IMR-90 (cell line): Measurements from ENCODE around the gene PTPRF. TPM values are rescaled to one million over a fixed set of nuclear protein-coding genes. Genes with fewer than 3 reads are reported as not detected.
A peak's percentile ranks its signal among the peaks of the same experiment; 100 is the strongest.

Experiments used
- ATAC-seq: fragments of 200-7000 bp; cut with Tn5 transposase; 2 replicates; pipeline ENCODE4 v1.9.1; 2020; ENCODE audit warnings: low read depth, mild to moderate bottlenecking, moderate library complexity
- BruUV-seq: library from RNA; stranded (reverse); fragments of 400-500 nt; replicated peaks from 2 replicates; lab custom pipeline; 2021; lab: Mats Ljungman, UMichigan
- CTCF ChIA-PET: fragments of 300-600 bp; formaldehyde crosslinking; extraction: SDS; loops from one replicate; lab custom pipeline; 2021; ENCODE audit warnings: antibody characterized with exemption; lab: Yijun Ruan, JAX
- POLR2A ChIA-PET: fragments of 300-600 bp; sonication (Branson Sonifier 250); formaldehyde crosslinking; loops from one replicate; lab custom pipeline; 2022; ENCODE audit warnings: antibody characterized with exemption; ENCODE audit not compliant: unreplicated experiment; lab: Charles Lee
- DNase-seq: peaks from one replicate; pipeline ENCODE4 v3.0.0; 2013
- H2AFZ ChIP-seq: replicated peaks from 2 replicates; pipeline ENCODE3; 2013; ENCODE audit warnings: low read length, mild to moderate bottlenecking; ENCODE audit not compliant: poor library complexity
- H2AK5ac ChIP-seq: 2 replicates; pipeline ENCODE4 v1.6.1; 2013; ENCODE audit warnings: low read depth, low read length, inconsistent platforms
- H2AK9ac ChIP-seq: replicated peaks from 2 replicates; pipeline ENCODE3; 2013; ENCODE audit warnings: mild to moderate bottlenecking, low read depth, low read length, moderate library complexity; ENCODE audit not compliant: poor library complexity
- H2BK120ac ChIP-seq: 2 replicates; pipeline ENCODE4 v1.6.1; 2013; ENCODE audit warnings: low read depth, low read length, inconsistent platforms
- H2BK15ac ChIP-seq: 3 replicates; pipeline ENCODE4 v1.6.1; 2013; ENCODE audit warnings: low read depth, low read length, inconsistent platforms
- H2BK20ac ChIP-seq: 2 replicates; pipeline ENCODE4 v1.6.1; 2013; ENCODE audit warnings: low read depth, mild to moderate bottlenecking, inconsistent platforms, low read length, moderate library complexity
- H2BK5ac ChIP-seq: 2 replicates; pipeline ENCODE4 v1.6.1; 2013; ENCODE audit warnings: mild to moderate bottlenecking, low read depth, low read length, inconsistent platforms; ENCODE audit not compliant: poor library complexity, severe bottlenecking
- H3K14ac ChIP-seq: replicated peaks from 2 replicates; pipeline ENCODE4 v1.6.1; 2013; ENCODE audit warnings: low read depth, low read length, inconsistent platforms
- H3K18ac ChIP-seq: 2 replicates; pipeline ENCODE4 v1.6.1; 2013; ENCODE audit warnings: low read depth, low read length, control low read depth
- H3K23ac ChIP-seq: 2 replicates; pipeline ENCODE4 v1.6.1; 2013; ENCODE audit warnings: low read depth, low read length, inconsistent platforms
- H3K27ac ChIP-seq: 2 replicates; pipeline ENCODE4 v1.5.1; 2013; ENCODE audit warnings: mild to moderate bottlenecking, control low read depth, low read length; ENCODE audit not compliant: insufficient read depth
- H3K27me3 ChIP-seq: 2 replicates; pipeline ENCODE4 v1.6.1; 2013; ENCODE audit warnings: low read length; ENCODE audit not compliant: control insufficient read depth, insufficient read depth
- H3K36me3 ChIP-seq: 2 replicates; pipeline ENCODE4 v1.6.1; 2013; ENCODE audit warnings: low read length, mixed read lengths; ENCODE audit not compliant: control insufficient read depth, insufficient read depth
- H3K4ac ChIP-seq: 2 replicates; pipeline ENCODE4 v1.6.1; 2013; ENCODE audit warnings: low read depth, low read length, inconsistent platforms
- H3K4me1 ChIP-seq: 2 replicates; pipeline ENCODE4 v1.6.1; 2013; ENCODE audit warnings: low read length, mixed read lengths; ENCODE audit not compliant: control insufficient read depth, insufficient read depth
- H3K4me2 ChIP-seq: 2 replicates; pipeline ENCODE4 v1.6.1; 2013; ENCODE audit warnings: low read depth, mild to moderate bottlenecking, control low read depth, low read length, moderate library complexity
- H3K4me3 ChIP-seq: 2 replicates; pipeline ENCODE4 v1.5.1; 2013; ENCODE audit warnings: low read depth, mild to moderate bottlenecking, control low read depth, low read length, moderate library complexity; ENCODE audit not compliant: insufficient read depth
- H3K56ac ChIP-seq: 2 replicates; pipeline ENCODE4 v1.6.1; 2013; ENCODE audit warnings: low read length, inconsistent platforms; ENCODE audit not compliant: insufficient read depth; ENCODE audit errors: extremely low read depth
- H3K79me1 ChIP-seq, 2 experiments: 2 replicates each; pipeline ENCODE4 v1.6.1; 2013; ENCODE audit warnings: low read length in 2 of 2, inconsistent platforms in 1 of 2, low read depth in 1 of 2
- H3K9ac ChIP-seq: 2 replicates; pipeline ENCODE4 v1.6.1; 2013; ENCODE audit warnings: low read depth, low read length, control low read depth
- H3K9me1 ChIP-seq: 2 replicates; pipeline ENCODE4 v1.6.1; 2013; ENCODE audit warnings: low read length, inconsistent platforms; ENCODE audit not compliant: insufficient read depth
- H3K9me3 ChIP-seq: 2 replicates; pipeline ENCODE4 v1.6.1; 2013; ENCODE audit warnings: low read length; ENCODE audit not compliant: control insufficient read depth, insufficient read depth
- H4K20me1 ChIP-seq: 2 replicates; pipeline ENCODE4 v1.6.1; 2013; ENCODE audit warnings: low read length, inconsistent platforms; ENCODE audit not compliant: insufficient read depth
- H4K5ac ChIP-seq: 2 replicates; pipeline ENCODE4 v1.6.1; 2013; ENCODE audit warnings: mild to moderate bottlenecking, low read depth, low read length, control low read depth
- H4K8ac ChIP-seq, 2 experiments: 2 replicates each; pipeline ENCODE4 v1.6.1; 2013; ENCODE audit warnings: low read depth in 2 of 2, low read length in 2 of 2, control low read depth in 1 of 2, inconsistent platforms in 1 of 2
- H4K91ac ChIP-seq: 2 replicates; pipeline ENCODE4 v1.6.1; 2013; ENCODE audit warnings: low read depth, low read length, inconsistent platforms; ENCODE audit not compliant: insufficient read depth
- BHLHE40 ChIP-seq: fragments of 150-350 bp; IDR thresholded peaks from 2 replicates; pipeline ENCODE4 v1.6.1; 2016; ENCODE audit warnings: mild to moderate bottlenecking, low read depth, low read length
- CEBPB ChIP-seq: IDR thresholded peaks from 2 replicates; pipeline ENCODE4 v1.6.1; 2012; ENCODE audit warnings: low read depth, low read length, improper control_type of control experiment
- CHD1 ChIP-seq: IDR thresholded peaks from 2 replicates; pipeline ENCODE4 v1.6.1; 2012; ENCODE audit warnings: low read depth, low read length, improper control_type of control experiment
- CTCF ChIP-seq: conservative IDR thresholded peaks from 2 replicates; pipeline ENCODE4 v1.5.1; 2012; ENCODE audit warnings: mild to moderate bottlenecking, low read depth, low read length, improper control_type of control experiment
- ELK1 ChIP-seq: fragments of 150-350 bp; IDR thresholded peaks from 2 replicates; pipeline ENCODE4 v1.6.1; 2016; ENCODE audit warnings: low read depth, mild to moderate bottlenecking, low read length, moderate library complexity, borderline replicate concordance
- FOS ChIP-seq: fragments of 150-350 bp; IDR thresholded peaks from 2 replicates; pipeline ENCODE4 v1.6.1; 2016; ENCODE audit warnings: low read depth, low read length
- MAFK ChIP-seq: IDR thresholded peaks from 2 replicates; pipeline ENCODE4 v1.6.1; 2012; ENCODE audit warnings: low read depth, low read length, improper control_type of control experiment
- MAZ ChIP-seq: IDR thresholded peaks from 2 replicates; pipeline ENCODE4 v1.6.1; 2012; ENCODE audit warnings: low read depth, mild to moderate bottlenecking, low read length, improper control_type of control experiment, moderate library complexity, borderline replicate concordance
- MXI1 ChIP-seq: IDR thresholded peaks from 2 replicates; pipeline ENCODE4 v1.6.1; 2012; ENCODE audit warnings: low read depth, mild to moderate bottlenecking, low read length, moderate library complexity, borderline replicate concordance
- NFE2L2 ChIP-seq: fragments of 150-350 bp; IDR thresholded peaks from 2 replicates; pipeline ENCODE4 v1.6.1; 2016; ENCODE audit warnings: low read depth, mild to moderate bottlenecking, low read length
- POLR2A ChIP-seq: IDR thresholded peaks from 2 replicates; pipeline ENCODE4 v1.6.1; 2012; ENCODE audit warnings: mild to moderate bottlenecking, low read depth, low read length
- RAD21 ChIP-seq: IDR thresholded peaks from 2 replicates; pipeline ENCODE4 v1.6.1; 2012; ENCODE audit warnings: low read length, improper control_type of control experiment
- RCOR1 ChIP-seq: IDR thresholded peaks from 2 replicates; pipeline ENCODE4 v1.6.1; 2012; ENCODE audit warnings: mild to moderate bottlenecking, low read length, improper control_type of control experiment; ENCODE audit not compliant: insufficient replicate concordance
- RFX5 ChIP-seq: IDR thresholded peaks from 2 replicates; pipeline ENCODE4 v1.8.0; 2012; ENCODE audit warnings: low read depth, mild to moderate bottlenecking, low read length, moderate library complexity
- SMC3 ChIP-seq: fragments of 150-350 bp; IDR thresholded peaks from 2 replicates; pipeline ENCODE4 v1.6.1; 2016; ENCODE audit warnings: low read depth, mild to moderate bottlenecking, antibody characterized with exemption, low read length, moderate library complexity
- WGBS, 2 experiments: methylation state at CpG; one replicate each; pipeline versions ENCODE4 v1.1.5 to v1.1.7; 2013; ENCODE audit warnings: missing lambda C conversion rate in 2 of 2; ENCODE audit not compliant: insufficient read length in 1 of 2; ENCODE audit errors: extremely low coverage in 2 of 2; 5-methylcytosine and 5-hydroxymethylcytosine counted together
- dilution Hi-C: fragments of 300-500 bp; cut with HindIII; formaldehyde crosslinking; loops from one replicate; pipeline ENCODE4 v1.14.3; 2018; ENCODE audit warnings: low sequenced_read_pairs; ENCODE audit not compliant: unreplicated experiment
- in situ Hi-C: fragments of 300-500 bp; cut with MboI; formaldehyde crosslinking; loops from 3 replicates; pipeline ENCODE4 v1.14.3; 2019; ENCODE audit warnings: low sequenced_read_pairs, inconsistent platforms, mixed read lengths
- intact Hi-C: fragments of 100-400 bp; cut with micrococcal nuclease; formaldehyde crosslinking; loops from 2 replicates; pipeline ENCODE4 v1.10.0; 2022
- polyA plus RNA-seq, 3 experiments: library from polyadenylated mRNA; depleted of rRNA; stranded (reverse); fragments of >200 nt; gene quantifications; 2 replicates each; pipeline ENCODE4 v1.2.3, GENCODE V29; 2012; ENCODE audit warnings: low replicate concordance in 1 of 3
- total RNA-seq: library from RNA; depleted of rRNA; stranded (reverse); fragments of >200 nt; gene quantifications from 2 replicates; pipeline ENCODE4 v1.2.3, GENCODE V29; 2012
- TF ChIP-seq, protein P1 (sequence below): fragments of 150-350 bp; IDR thresholded peaks from 2 replicates; pipeline ENCODE4 v1.6.1; 2017; ENCODE audit warnings: mild to moderate bottlenecking, antibody characterized with exemption, low read length, low read depth

The PTPRF gene
- total and polyA plus RNA-seq, 2 of the 4 experiments (the other 2 are of a cell fraction) = 25.8 to 92.3 TPM

GRCh38 chr1:43563876-43564539 is 33.3 kb downstream of the PTPRF start:
- POLR2A ChIA-PET = no interaction called here
- no peak for DNase-seq

More at GRCh38 chr1:43563876-43564539, 33.3 kb downstream of the PTPRF start:
- TF ChIP-seq, protein P1, sequence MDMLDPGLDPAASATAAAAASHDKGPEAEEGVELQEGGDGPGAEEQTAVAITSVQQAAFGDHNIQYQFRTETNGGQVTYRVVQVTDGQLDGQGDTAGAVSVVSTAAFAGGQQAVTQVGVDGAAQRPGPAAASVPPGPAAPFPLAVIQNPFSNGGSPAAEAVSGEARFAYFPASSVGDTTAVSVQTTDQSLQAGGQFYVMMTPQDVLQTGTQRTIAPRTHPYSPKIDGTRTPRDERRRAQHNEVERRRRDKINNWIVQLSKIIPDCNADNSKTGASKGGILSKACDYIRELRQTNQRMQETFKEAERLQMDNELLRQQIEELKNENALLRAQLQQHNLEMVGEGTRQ = no peak
- TF ChIP-seq BHLHE40 (no peak), RCOR1 (no peak), POLR2A (no peak), RAD21 (no peak), CEBPB (no peak), CTCF (no peak), CHD1 (no peak), SMC3 (no peak), MXI1 (no peak), ELK1 (no peak), RFX5 (no peak), MAFK (no peak), NFE2L2 (no peak), FOS (no peak), MAZ (no peak)
- in situ Hi-C loops (no loop called here), intact Hi-C loops (no loop called here), dilution Hi-C loops (no loop called here)
- Histone ChIP-seq H4K8ac (no peak overlapping the region), H4K5ac (no peak overlapping the region; the same call in 1 of the 2 replicates), H2BK5ac (no peak overlapping the region), H3K4me2 (no peak overlapping the region), H2AFZ (no peak overlapping the region), H3K14ac (0 out of 2 replicates have a peak overlapping the region, but pooled peaks have one; percentile 7), H3K18ac (no peak overlapping the region), H2BK15ac (no peak overlapping the region), H3K4me1 (peaks cover 20% of the 10 kb centered on the region), H3K27ac (no peak overlapping the region), H4K91ac (no peak overlapping the region), H2BK120ac (no peak overlapping the region), H3K4ac (no peak overlapping the region), H2AK5ac (no peak overlapping the region), H3K79me1 (peaks cover 32 to 85% of the 10 kb centered on the region in 2 experiments), H3K9ac (no peak overlapping the region), H3K36me3 (peaks cover 3% of the 10 kb centered on the region; the same call in 1 of the 2 replicates), H3K9me1 (peaks cover 31% of the 10 kb centered on the region), H4K20me1 (peaks cover 49% of the 10 kb centered on the region), H3K23ac (peak overlapping the region; percentile 27; the same call in 1 of the 2 replicates), H3K4me3 (no peak overlapping the region), H3K27me3 (no peaks in the 10 kb centered on the region), H2AK9ac (peak overlapping the region; percentile 85), H2BK20ac (no peak overlapping the region), H3K56ac (no peak overlapping the region), H3K9me3 (no peaks in the 10 kb centered on the region)
- ATAC-seq = no peak
- whole genome bisulfite sequencing, 2 experiments = 59% methylated on average over 11 of the region's 19 CpGs; no CpG with 5 or more reads in 1 of the 2 experiments
- CTCF ChIA-PET = no interaction called here
- no TSS peak for BruUV-seq
